ENCODE data around the gene ALDH6A1. TPM values are rescaled to one million over a fixed set of nuclear protein-coding genes. Genes with fewer than 3 reads are reported as not detected.

ALDH6A1 gene
- total RNA-seq, 2 donors from 2014 or later, result 31.5 to 46.8 TPM

Other genes with a start within 250 kb of the ALDH6A1 start
- gene PTGR2, start 232.6 kb downstream of the ALDH6A1 start, total RNA-seq, result 1 to 10 TPM; 4.3 to 6.4 TPM
- 10 to 100 TPM; 81.9 to 90.6 TPM for gene ZNF410, start 197.6 kb downstream of the ALDH6A1 start, total RNA-seq
- gene FAM161B, start 134.4 kb downstream of the ALDH6A1 start, total RNA-seq, result 1 to 10 TPM; 2.7 to 3.1 TPM
- 10 to 100 TPM; 20.4 to 21.9 TPM for gene COQ6, start 134.2 kb downstream of the ALDH6A1 start, total RNA-seq
- gene ENTPD5, start 65.2 kb downstream of the ALDH6A1 start, total RNA-seq, result 10 to 100 TPM; 10.9 to 11.7 TPM
- 1 to 10 TPM; 1.4 to 2.1 TPM for gene BBOF1, start 65.1 kb downstream of the ALDH6A1 start, total RNA-seq
- 10 to 100 TPM; 15.7 to 18.4 TPM for gene LIN52, start 503 bp upstream of the ALDH6A1 start, total RNA-seq
- not detected for gene VSX2, start 155.0 kb upstream of the ALDH6A1 start, total RNA-seq
- 10 to 100 TPM; 51.2 to 56.6 TPM for gene ABCD4, start 218.5 kb upstream of the ALDH6A1 start, total RNA-seq